ENCODE results near the gene LSM14A. TPM values are rescaled to one million over a fixed set of nuclear protein-coding genes. Genes with fewer than 3 reads are reported as not detected.

LSM14A gene
- total and polyA plus RNA-seq, 2 donors (not counting 1 experiment from before 2014, with no cell fraction given), result 82.2 to 97.8 TPM

DNA sequence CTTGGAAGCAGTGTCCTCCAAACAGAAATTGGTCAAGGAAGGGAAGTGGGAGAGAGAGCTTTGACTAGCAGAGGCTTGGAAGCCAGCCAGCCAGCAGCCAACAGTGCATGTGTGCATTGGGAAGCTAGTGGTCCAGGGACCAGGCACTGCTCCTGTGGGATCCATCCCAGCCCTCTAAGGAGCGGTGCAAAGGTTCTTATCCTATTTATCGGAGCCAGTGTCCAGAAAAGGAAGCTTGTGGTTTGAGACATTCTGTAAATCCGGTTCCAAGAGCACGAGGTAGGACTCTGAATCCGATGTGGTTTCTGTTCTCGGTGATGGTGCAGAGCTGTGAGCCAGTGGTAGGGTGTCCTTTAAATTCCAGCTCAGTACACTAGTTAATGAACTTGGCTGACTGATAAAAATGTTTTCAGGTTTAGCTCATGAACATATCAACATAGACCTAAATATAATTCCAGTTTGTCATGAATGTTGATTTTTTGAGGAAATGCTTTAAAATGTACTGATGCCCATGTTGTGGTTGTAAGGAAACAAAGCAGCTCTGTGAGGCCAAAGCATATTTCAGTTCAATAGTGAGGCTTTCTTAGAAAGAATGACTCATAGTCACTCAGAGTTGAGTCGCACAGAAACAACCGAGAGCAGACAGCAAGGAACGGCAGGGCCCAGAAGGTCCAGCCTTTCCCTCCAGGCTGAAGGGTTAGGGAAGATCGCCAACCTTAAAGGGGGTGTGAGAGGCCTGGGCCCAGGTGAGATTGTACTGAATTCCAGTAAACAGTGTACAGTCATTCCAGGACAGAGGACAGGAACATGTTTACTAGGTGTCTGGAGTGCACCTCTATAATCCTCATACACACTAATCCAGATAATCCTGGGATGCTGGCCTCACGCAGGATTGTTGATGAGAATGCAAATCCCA lies 60.5 kb downstream of the LSM14A start:
- Histone ChIP-seq H3K9me3 (ENCODE audit: control insufficient read depth, insufficient read depth, low read depth, low read length) (no peaks in the 10 kb centered on the region), H2AFZ (ENCODE audit: low read length) (no peak overlapping the region), H4K20me1 (ENCODE audit: control insufficient read depth, extremely low read depth, insufficient read depth, low read length) (no peaks in the 10 kb centered on the region), H3K4me2 (ENCODE audit: extremely low read depth, insufficient read depth, low read length) (peak overlapping the region; percentile 75), H3K36me3 (ENCODE audit: control insufficient read depth, insufficient read depth, low read length) (no peaks in the 10 kb centered on the region), H3K27ac (ENCODE audit: insufficient read depth, low read length) (peak overlapping the region; percentile 72), H3K27me3 (ENCODE audit: control insufficient read depth, insufficient read depth, low read length) (no peaks in the 10 kb centered on the region), H3K4me3 (replicated peaks in 1 of 4; ENCODE audit: control extremely low read depth in 1 of 4, insufficient read depth in 1 of 4, low read depth in 3 of 4, low read length in 4 of 4) (peak overlapping the region; percentile 22 to 39 (median 25)), H3K4me1 (ENCODE audit: control insufficient read depth, extremely low read depth, insufficient read depth, low read length) (peaks cover 25% of the 10 kb centered on the region), H3K79me2 (ENCODE audit: control insufficient read depth, insufficient read depth, low read length) (peaks cover 2% of the 10 kb centered on the region), H3K9ac (ENCODE audit: insufficient read depth, low read length) (no peak overlapping the region)
- peak; percentile 88 to 98 for DNase-seq (ENCODE audit: low read depth in 2 of 2)
- no peak for TF ChIP-seq EZH2 (IDR thresholded peaks at IDR 0.05; ENCODE audit: low read length, missing control alignments)
- no peak for TF ChIP-seq CTCF (conservative IDR thresholded peaks at IDR 0.05 in 1 of 2, IDR thresholded peaks at IDR 0.05 in 1 of 2; ENCODE audit: low read depth in 1 of 2, low read length in 2 of 2)

DNA sequence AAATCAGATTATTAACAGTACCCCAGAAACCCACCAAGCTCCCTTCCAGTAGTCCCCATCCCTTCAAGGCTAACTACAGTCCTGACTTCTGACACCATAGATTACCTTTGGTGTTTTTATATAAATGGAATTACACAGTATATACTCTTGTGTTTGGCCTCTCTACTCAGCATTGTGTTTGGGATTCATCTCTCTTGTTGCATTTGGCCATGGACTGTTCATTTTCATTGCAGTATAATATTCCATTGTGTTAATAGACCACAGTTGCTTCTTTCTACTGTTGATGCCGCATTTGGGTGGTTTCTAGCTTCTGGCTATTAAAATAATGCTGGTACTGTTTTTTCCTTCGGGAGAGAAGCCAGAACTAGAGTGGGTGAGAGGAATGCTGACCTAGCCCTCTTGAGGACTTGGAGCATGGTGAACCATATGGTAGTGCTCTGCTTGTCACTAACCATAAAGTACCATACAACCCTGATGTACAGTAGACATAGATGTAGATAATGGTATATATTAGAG lies 63.2 kb downstream of the LSM14A start:
- Histone ChIP-seq H3K4me2 (ENCODE audit: extremely low read depth, insufficient read depth, low read length) (no peak overlapping the region), H3K4me1 (ENCODE audit: control insufficient read depth, extremely low read depth, insufficient read depth, low read length) (peaks cover 25% of the 10 kb centered on the region), H3K36me3 (ENCODE audit: control insufficient read depth, insufficient read depth, low read length) (no peaks in the 10 kb centered on the region), H3K9ac (ENCODE audit: insufficient read depth, low read length) (no peak overlapping the region), H3K27me3 (ENCODE audit: control insufficient read depth, insufficient read depth, low read length) (no peaks in the 10 kb centered on the region), H3K79me2 (ENCODE audit: control insufficient read depth, insufficient read depth, low read length) (no peaks in the 10 kb centered on the region), H2AFZ (ENCODE audit: low read length) (no peak overlapping the region), H4K20me1 (ENCODE audit: control insufficient read depth, extremely low read depth, insufficient read depth, low read length) (no peaks in the 10 kb centered on the region), H3K27ac (ENCODE audit: insufficient read depth, low read length) (no peak overlapping the region), H3K9me3 (ENCODE audit: control insufficient read depth, insufficient read depth, low read depth, low read length) (no peaks in the 10 kb centered on the region), H3K4me3 (replicated peaks in 1 of 4; ENCODE audit: control extremely low read depth in 1 of 4, insufficient read depth in 1 of 4, low read depth in 3 of 4, low read length in 4 of 4) (no peak overlapping the region)
- DNase-seq (ENCODE audit: low read depth in 2 of 2), result no peak
- TF ChIP-seq EZH2 (IDR thresholded peaks at IDR 0.05; ENCODE audit: low read length, missing control alignments) (no peak), CTCF (conservative IDR thresholded peaks at IDR 0.05 in 1 of 2, IDR thresholded peaks at IDR 0.05 in 1 of 2; ENCODE audit: low read depth in 1 of 2, low read length in 2 of 2) (no peak)
